Neuronal stem cell (in vitro differentiated cells): Measurements from ENCODE around the gene CRYBA4.

ENCODE experiments used
- DNase-seq: peaks from one replicate; pipeline ENCODE4 v3.0.0-alpha.2; 2013; ENCODE audit warnings: low spot score
- H2AFZ ChIP-seq: one replicate; pipeline ENCODE4 v1.6.1; 2013; ENCODE audit warnings: mild to moderate bottlenecking, low read length, inconsistent platforms
- H2AK5ac ChIP-seq: 2 replicates; pipeline ENCODE4 v1.6.1; 2013; ENCODE audit warnings: low read depth, mild to moderate bottlenecking, inconsistent platforms, low read length, moderate library complexity, mixed read lengths
- H2BK120ac ChIP-seq: 2 replicates; pipeline ENCODE4 v1.6.1; 2013; ENCODE audit warnings: low read depth, mild to moderate bottlenecking, inconsistent platforms, low read length, moderate library complexity, mixed read lengths
- H2BK12ac ChIP-seq: one replicate; pipeline ENCODE4 v1.6.1; 2013; ENCODE audit warnings: low read length, inconsistent platforms
- H2BK15ac ChIP-seq: 2 replicates; pipeline ENCODE4 v1.6.1; 2013; ENCODE audit warnings: mild to moderate bottlenecking, low read length, inconsistent platforms, mixed read lengths
- H2BK5ac ChIP-seq: one replicate; pipeline ENCODE4 v1.6.1; 2013; ENCODE audit warnings: inconsistent platforms, mild to moderate bottlenecking, low read length, moderate library complexity
- H3K14ac ChIP-seq: one replicate; pipeline ENCODE4 v1.6.1; 2013; ENCODE audit warnings: low read length, inconsistent platforms
- H3K18ac ChIP-seq: 2 replicates; pipeline ENCODE4 v1.6.1; 2013; ENCODE audit warnings: low read length, inconsistent platforms
- H3K23ac ChIP-seq: 2 replicates; pipeline ENCODE4 v1.6.1; 2013; ENCODE audit warnings: low read depth, mild to moderate bottlenecking, mixed read lengths, low read length, inconsistent platforms; ENCODE audit not compliant: poor library complexity
- H3K27ac ChIP-seq: replicated peaks from 3 replicates; pipeline ENCODE4 v1.5.1; 2013; ENCODE audit warnings: low read length, inconsistent platforms
- H3K27me3 ChIP-seq, 3 experiments: 2 replicates each; pipeline ENCODE4 v1.6.1; 2013; ENCODE audit warnings: low read length in 3 of 3, mild to moderate bottlenecking in 2 of 3, inconsistent platforms in 1 of 3, low read depth in 1 of 3, mixed read lengths in 1 of 3, moderate library complexity in 1 of 3; ENCODE audit not compliant: control insufficient read depth in 3 of 3, insufficient read depth in 3 of 3
- H3K36me3 ChIP-seq, 2 donors: replicated peaks in 1 of 2; 2 replicates each; pipeline ENCODE4 v1.6.1; 2013; ENCODE audit warnings: low read length in 2 of 2; ENCODE audit not compliant: control insufficient read depth in 2 of 2, insufficient read depth in 2 of 2
- H3K4ac ChIP-seq: 2 replicates; pipeline ENCODE4 v1.6.1; 2013; ENCODE audit warnings: inconsistent platforms, mild to moderate bottlenecking, low read length, moderate library complexity
- H3K4me1 ChIP-seq, 2 donors: 1 replicate in 1 of 2; 2 replicates in 1 of 2; pipeline ENCODE4 v1.6.1; 2013; ENCODE audit warnings: low read length in 2 of 2, low read depth in 1 of 2; ENCODE audit not compliant: control insufficient read depth in 2 of 2, insufficient read depth in 1 of 2
- H3K4me2 ChIP-seq: one replicate; pipeline ENCODE4 v1.6.1; 2013; ENCODE audit warnings: mild to moderate bottlenecking, low read length, inconsistent platforms; ENCODE audit not compliant: insufficient read depth, poor library complexity, severe bottlenecking
- H3K4me3 ChIP-seq, 2 donors: 2 replicates each; pipeline ENCODE4 v1.5.1; 2013; ENCODE audit warnings: low read length in 2 of 2, mild to moderate bottlenecking in 2 of 2, inconsistent platforms in 1 of 2, moderate library complexity in 1 of 2
- H3K79me1 ChIP-seq: one replicate; pipeline ENCODE4 v1.6.1; 2013; ENCODE audit warnings: low read depth, mild to moderate bottlenecking, inconsistent platforms, low read length, moderate library complexity
- H3K9ac ChIP-seq: one replicate; pipeline ENCODE4 v1.6.1; 2013; ENCODE audit warnings: mild to moderate bottlenecking, low read depth, low read length, inconsistent platforms; ENCODE audit not compliant: poor library complexity
- H3K9me3 ChIP-seq, 2 donors: replicated peaks in 1 of 2; 2 replicates each; pipeline versions ENCODE3 to v1.6.1; 2013; ENCODE audit warnings: low read length in 2 of 2, mild to moderate bottlenecking in 2 of 2, inconsistent platforms in 1 of 2, low read depth in 1 of 2, mixed read lengths in 1 of 2, moderate library complexity in 1 of 2; ENCODE audit not compliant: control insufficient read depth in 2 of 2, insufficient read depth in 1 of 2
- H4K8ac ChIP-seq: one replicate; pipeline ENCODE4 v1.6.1; 2013; ENCODE audit warnings: low read depth, mild to moderate bottlenecking, inconsistent platforms, low read length, moderate library complexity
- H4K91ac ChIP-seq: one replicate; pipeline ENCODE4 v1.6.1; 2013; ENCODE audit warnings: low read length, low read depth, mild to moderate bottlenecking, inconsistent platforms; ENCODE audit not compliant: poor library complexity
- WGBS, 2 donors: extraction: QIAGEN DNeasy Blood & Tissue Kit; methylation state at CpG; one replicate each; pipeline ENCODE4 v1.1.7; 2013; ENCODE audit warnings: missing lambda C conversion rate in 2 of 2, mixed read lengths in 1 of 2; ENCODE audit not compliant: insufficient read length in 2 of 2, insufficient replicate concordance in 1 of 2; ENCODE audit errors: extremely low coverage in 2 of 2; 5-methylcytosine and 5-hydroxymethylcytosine counted together

Gene CRYBA4

GRCh38 chr22:26671317-26672059 is 49.7 kb downstream of the CRYBA4 start:
- WGBS, 2 donors = no CpG with 5 or more reads among the region's 15 CpGs

GRCh38 chr22:26672060-26672471 is 50.3 kb downstream of the CRYBA4 start:
- Histone ChIP-seq H2BK120ac (no peak overlapping the region), H3K27ac (peak overlapping the region; percentile 95), H3K9me3 (no peaks in the 10 kb centered on the region), H3K4ac (no peak overlapping the region), H3K9ac (no peak overlapping the region), H2AK5ac (peak overlapping the region; percentile 30), H4K91ac (peak overlapping the region; percentile 10), H2BK5ac (no peak overlapping the region), H2BK12ac (no peak overlapping the region), H2AFZ (peak overlapping the region; percentile 66), H3K18ac (peak overlapping the region; percentile 68), H3K4me1 (peaks cover 16 to 27% of the 10 kb centered on the region in 2 donors), H4K8ac (no peak overlapping the region), H3K23ac (no peak overlapping the region), H3K79me1 (peaks cover 2% of the 10 kb centered on the region), H3K4me3 (peak overlapping the region in 1 of 2 donors; percentile 68), H2BK15ac (peak overlapping the region; percentile 5), H3K4me2 (peak overlapping the region; percentile 41), H3K14ac (no peak overlapping the region), H3K36me3 (peaks cover 14 to 44% of the 10 kb centered on the region in 2 donors), H3K27me3 (no peaks in the 10 kb centered on the region)
- no peak for DNase-seq
- no CpG with 5 or more reads among the region's 8 CpGs for WGBS, 2 donors

More at GRCh38 chr22:26671317-26672059, 49.7 kb downstream of the CRYBA4 start:
- Histone ChIP-seq H2BK15ac (peak overlapping the region; percentile 5), H3K9ac (no peak overlapping the region), H3K4me1 (peaks cover 16 to 27% of the 10 kb centered on the region in 2 donors), H3K23ac (no peak overlapping the region), H3K14ac (no peak overlapping the region), H3K79me1 (peaks cover 2% of the 10 kb centered on the region), H3K36me3 (peaks cover 17 to 50% of the 10 kb centered on the region in 2 donors), H3K4me3 (no peak overlapping the region), H4K8ac (no peak overlapping the region), H3K27ac (peak overlapping the region; percentile 95), H2AFZ (no peak overlapping the region), H3K27me3 (no peaks in the 10 kb centered on the region), H4K91ac (no peak overlapping the region), H3K4me2 (no peak overlapping the region), H3K4ac (no peak overlapping the region), H2AK5ac (peak overlapping the region; percentile 28), H2BK120ac (no peak overlapping the region), H3K18ac (no peak overlapping the region), H2BK5ac (no peak overlapping the region), H3K9me3 (no peaks in the 10 kb centered on the region), H2BK12ac (no peak overlapping the region)
- no peak for DNase-seq

GRCh38 chr22:26672590-26673468 is 51.1 kb downstream of the CRYBA4 start:
- Histone ChIP-seq H3K23ac (peak overlapping the region; percentile 82), H3K9me3 (no peaks in the 10 kb centered on the region), H2AFZ (peak overlapping the region; percentile 66), H3K27ac (peak overlapping the region; percentile 95), H3K4me2 (peak overlapping the region; percentile 95), H3K79me1 (peaks cover 2% of the 10 kb centered on the region), H3K18ac (peak overlapping the region; percentile 87), H2BK120ac (no peak overlapping the region), H4K8ac (no peak overlapping the region), H2AK5ac (no peak overlapping the region), H3K4me3 (peak overlapping the region; percentile 68 to 82), H3K14ac (no peak overlapping the region), H2BK12ac (no peak overlapping the region), H4K91ac (no peak overlapping the region), H3K4me1 (peaks cover 17 to 27% of the 10 kb centered on the region in 2 donors), H3K4ac (no peak overlapping the region), H2BK15ac (no peak overlapping the region), H3K9ac (peak overlapping the region; percentile 87), H2BK5ac (peak overlapping the region; percentile 33), H3K36me3 (peaks cover 10 to 36% of the 10 kb centered on the region in 2 donors), H3K27me3 (no peaks in the 10 kb centered on the region)
- no CpG with 5 or more reads among the region's 36 CpGs for WGBS, 2 donors
- peak; percentile 89 for DNase-seq

- H3K27ac ChIP-seq = peak overlapping the region; percentile 95
- H2BK12ac ChIP-seq = no peak overlapping the region
- no peak overlapping the region for H2AFZ ChIP-seq
- no peak overlapping the region for H2BK15ac ChIP-seq
- H2BK120ac ChIP-seq = no peak overlapping the region
- peaks cover 18 to 27% of the 10 kb centered on the region in 2 donors for H3K4me1 ChIP-seq
- H2AK5ac ChIP-seq = no peak overlapping the region
- no peak overlapping the region for H3K23ac ChIP-seq
- peak overlapping the region; percentile 87 for H3K18ac ChIP-seq
- H2BK5ac ChIP-seq = peak overlapping the region; percentile 33
- no peaks in the 10 kb centered on the region for H3K27me3 ChIP-seq
- H3K9ac ChIP-seq = peak overlapping the region; percentile 87
- no CpG with 5 or more reads among the region's 4 CpGs for WGBS, 2 donors
- no peak overlapping the region for H3K4ac ChIP-seq
- H4K91ac ChIP-seq = no peak overlapping the region
- H3K9me3 ChIP-seq = no peaks in the 10 kb centered on the region
- no peak overlapping the region for H4K8ac ChIP-seq
- peaks cover 2% of the 10 kb centered on the region for H3K79me1 ChIP-seq
- peaks cover 6 to 30% of the 10 kb centered on the region in 2 donors for H3K36me3 ChIP-seq
- peak overlapping the region; percentile 68 to 82 for H3K4me3 ChIP-seq
- peak overlapping the region; percentile 95 for H3K4me2 ChIP-seq
- H3K14ac ChIP-seq = no peak overlapping the region
- DNase-seq = no peak
These were observed 51.7 kb downstream of the CRYBA4 start for GRCh38 chr22:26673486-26673885.
